Measurements from ENCODE around the gene TENM4.

GRCh38 chr11:79025097-79025496 lies 415.7 kb downstream of the TENM4 start:
- TF ChIP-seq HDGF (IDR thresholded peaks at IDR 0.05; ENCODE audit: borderline replicate concordance) (no peak), SUZ12 (IDR thresholded peaks at IDR 0.05) (no peak), NFRKB (IDR thresholded peaks at IDR 0.05) (no peak), FOXK2 (IDR thresholded peaks at IDR 0.05) (no peak), ELF4 (IDR thresholded peaks at IDR 0.05) (no peak), BHLHE40 (IDR thresholded peaks at IDR 0.05; ENCODE audit: borderline replicate concordance) (no peak), SP1 (IDR thresholded peaks at IDR 0.05) (no peak), ARNT (IDR thresholded peaks at IDR 0.05) (no peak)

All from HEK293T (cell line).